ENCODE data around the gene ZNF451. TPM values are rescaled to one million over a fixed set of nuclear protein-coding genes. Genes with fewer than 3 reads are reported as not detected.
"Not testable (repeated sequence)": the region's sequence is repeated elsewhere in the genome, so short reads cannot be mapped to it uniquely, and the experiment has no call there.

The ZNF451 gene
- 10 to 100 TPM; 47.4 to 48.7 TPM for total RNA-seq
- 22.1 TPM for polyA plus RNA-seq

DNA sequence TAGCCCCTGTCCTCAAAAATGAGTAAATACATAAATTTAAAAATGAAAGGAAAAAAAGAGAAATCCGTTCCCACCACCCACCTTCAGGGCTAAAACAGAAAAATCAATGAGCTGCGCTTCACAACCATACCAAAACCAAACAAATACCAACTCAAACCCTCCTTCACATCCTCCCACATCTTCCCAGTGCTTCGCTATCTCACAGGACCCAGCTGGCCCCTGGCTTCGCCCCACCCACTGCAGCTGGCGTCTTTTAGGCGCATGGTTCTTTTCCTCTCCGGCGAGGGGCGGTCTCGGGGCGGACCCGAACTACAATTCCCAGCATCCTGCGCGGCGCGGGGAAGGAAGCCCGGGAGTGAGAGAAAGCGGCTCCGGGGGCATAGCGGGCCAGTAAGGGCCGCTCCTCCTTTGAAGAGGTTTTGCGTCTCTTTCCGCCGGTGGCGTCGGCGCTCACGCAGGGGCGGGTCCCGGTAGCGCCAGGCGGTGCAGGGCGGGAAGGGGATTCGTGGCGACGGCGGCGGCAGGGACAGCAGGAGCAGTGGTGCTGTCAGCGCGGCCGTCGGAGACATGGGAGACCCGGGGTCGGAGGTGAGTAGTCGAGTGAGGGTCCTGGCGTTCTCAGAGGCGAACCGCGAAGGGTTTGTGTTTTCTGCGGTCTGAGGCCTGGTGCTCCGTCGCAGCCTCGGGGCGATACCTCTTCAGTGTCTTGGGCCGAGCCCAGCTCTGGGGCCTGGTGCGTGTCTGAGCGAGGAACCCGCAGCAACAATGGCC is at the start of gene ZNF451:
Gene ZNF451 (plus strand): TSS at position 502 of the 771 bp plus-strand sequence. CDS start 66 bp downstream, at position 568.
- Histone ChIP-seq H3K4me1 (ENCODE audit: insufficient read depth, low read length) (peaks cover 28% of the 10 kb centered on the region), H3K9me3 (ENCODE audit: low read length) (no peaks in the 10 kb centered on the region), H3K27me3 (ENCODE audit: insufficient read depth, low read length, poor library complexity, severe bottlenecking) (no peaks in the 10 kb centered on the region), H3K4me3 (ENCODE audit: low read length) (peak within 1 kb of the TSS; percentile 40), H3K27ac (ENCODE audit: low read depth, low read length) (peak within 1 kb of the TSS; percentile 49), H3K36me3 (ENCODE audit: insufficient read depth, low read length) (no peaks in the 10 kb centered on the region)
- Mint-ChIP-seq H3K4me1 (peaks cover 33 to 44% (median 43%) of the 10 kb centered on the region in 3 donors), H3K9me3 (no peaks in the 10 kb centered on the region), H3K27ac (peak within 1 kb of the TSS; percentile 71 to 97 (median 92)), H3K27me3 (no peaks in the 10 kb centered on the region), H3K4me3 (peak within 1 kb of the TSS; percentile 82 to 94 (median 90)), H3K36me3 (peaks cover 0 to 26% (median 0%) of the 10 kb centered on the region in 3 donors)
- DNase-seq: peak; percentile 93 to 96 (median 94)
- POLR2A ChIA-PET: no interaction called here
- CTCF ChIA-PET: interaction anchor here (0.8 kb wide), 1 partner anchor 132 kb away, joined by 3 read pairs; the partner anchor contains the start of gene RAB23

DNA sequence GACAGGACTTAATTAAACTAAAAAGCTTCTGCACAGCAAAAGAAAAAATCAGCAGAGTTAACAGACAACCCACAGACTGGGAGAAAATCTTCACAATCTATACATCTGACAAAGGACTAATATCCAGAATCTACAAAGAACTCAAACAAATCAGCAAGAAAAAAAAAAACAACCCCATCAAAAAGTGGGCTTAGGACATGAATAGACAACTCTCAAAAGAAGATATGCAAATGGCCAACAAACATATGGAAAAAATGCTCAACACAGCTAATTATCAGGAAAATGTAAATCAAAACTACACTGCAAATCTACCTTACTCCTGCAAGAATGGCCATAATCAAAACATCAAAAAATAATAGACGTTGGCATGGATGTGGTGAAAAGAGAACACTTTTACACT is 45.9 kb upstream of the ZNF451 start:
- H3K27ac Mint-ChIP-seq; H3K9me3 Mint-ChIP-seq; POLR2A ChIA-PET; H3K27me3 ChIP-seq (ENCODE audit: insufficient read depth, low read length, poor library complexity, severe bottlenecking); H3K27ac ChIP-seq (ENCODE audit: low read depth, low read length); H3K36me3 ChIP-seq (ENCODE audit: insufficient read depth, low read length); H3K4me1 ChIP-seq (ENCODE audit: insufficient read depth, low read length); CTCF ChIA-PET; H3K4me3 ChIP-seq (ENCODE audit: low read length); H3K9me3 ChIP-seq (ENCODE audit: low read length); DNase-seq: not testable (repeated sequence)
- Mint-ChIP-seq H3K27me3 (peaks cover 9 to 29% of the 10 kb centered on the region in 2 donors), H3K36me3 (peaks cover 0 to 11% (median 0%) of the 10 kb centered on the region in 3 donors), H3K4me3 (peak overlapping the region in 2 of 7 donors; percentile 2 to 12), H3K4me1 (peaks cover 14 to 23% (median 18%) of the 10 kb centered on the region in 3 donors)

GRCh38 chr6:57044568-57044967 is 45.4 kb upstream of the ZNF451 start:
- Mint-ChIP-seq H3K4me3 (peak overlapping the region in 1 of 7 donors; percentile 12), H3K27ac (no peak overlapping the region), H3K4me1 (peaks cover 19 to 28% (median 23%) of the 10 kb centered on the region in 3 donors), H3K36me3 (peaks cover 0 to 14% (median 0%) of the 10 kb centered on the region in 3 donors), H3K9me3 (no peaks in the 10 kb centered on the region), H3K27me3 (peaks cover 9 to 25% of the 10 kb centered on the region in 2 donors)
- no peak overlapping the region for H3K4me3 ChIP-seq (ENCODE audit: low read length)
- H3K27ac ChIP-seq (ENCODE audit: low read depth, low read length): no peak overlapping the region
- no peaks in the 10 kb centered on the region for H3K36me3 ChIP-seq (ENCODE audit: insufficient read depth, low read length)
- no peak for DNase-seq
- ChIA-PET POLR2A (no interaction called here), CTCF (no interaction called here)
- H3K27me3 ChIP-seq (ENCODE audit: insufficient read depth, low read length, poor library complexity, severe bottlenecking): no peaks in the 10 kb centered on the region
- peaks cover 15% of the 10 kb centered on the region for H3K4me1 ChIP-seq (ENCODE audit: insufficient read depth, low read length)
- no peaks in the 10 kb centered on the region for H3K9me3 ChIP-seq (ENCODE audit: low read length)

DNA sequence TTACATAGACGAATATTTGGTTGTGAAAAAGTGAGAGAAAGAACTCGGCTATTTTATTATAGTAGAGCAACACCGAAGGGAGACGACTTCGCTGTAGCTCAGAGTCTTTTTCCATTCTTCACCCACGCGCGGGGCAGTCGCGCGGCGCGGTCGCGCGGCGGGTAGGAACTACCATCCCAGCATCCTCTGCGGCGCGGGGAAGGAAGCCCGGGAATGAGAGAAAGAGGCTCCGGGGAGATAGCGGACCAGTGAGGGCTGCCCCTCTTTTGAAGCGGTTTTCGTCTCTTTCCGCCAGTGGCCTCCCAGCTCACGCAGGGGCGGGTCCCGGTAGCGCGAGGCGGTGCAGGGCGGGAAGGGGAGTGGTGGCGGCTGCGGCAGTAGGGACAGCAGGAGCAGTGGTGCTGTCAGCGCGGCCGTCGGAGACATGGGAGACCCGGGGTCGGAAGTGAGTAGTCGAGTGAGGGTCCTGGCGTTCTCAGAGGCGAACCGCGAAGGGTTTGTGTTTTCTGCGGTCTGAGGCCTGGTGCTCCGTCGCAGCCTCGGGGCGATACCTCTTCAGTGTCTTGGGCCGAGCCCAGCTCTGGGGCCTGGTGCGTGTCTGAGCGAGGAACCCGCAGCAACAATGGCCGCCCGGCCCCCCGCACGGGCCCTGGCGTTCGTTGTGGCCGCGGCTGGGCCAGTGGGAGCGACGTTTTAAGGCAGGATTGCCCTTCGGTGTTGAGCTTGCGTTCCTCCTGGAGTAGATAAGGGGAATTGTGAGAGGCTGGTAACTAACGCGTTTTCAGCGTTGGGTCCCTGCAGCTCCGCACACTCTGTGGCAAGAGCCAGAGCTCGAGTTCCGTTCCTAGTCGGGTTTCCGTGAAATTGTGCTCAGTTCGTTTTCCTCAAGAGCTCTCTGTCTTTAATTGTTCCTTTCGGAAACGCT is 43.4 kb upstream of the ZNF451 start, which contains the start of gene KIAA1586:
Gene KIAA1586 (plus strand): TSS at position 362 of the 925 bp plus-strand sequence. CDS start 63 bp downstream, at position 425.
- not testable (repeated sequence) for H3K27me3 Mint-ChIP-seq; H3K36me3 ChIP-seq (ENCODE audit: insufficient read depth, low read length); H3K9me3 Mint-ChIP-seq; H3K27me3 ChIP-seq (ENCODE audit: insufficient read depth, low read length, poor library complexity, severe bottlenecking); H3K9me3 ChIP-seq (ENCODE audit: low read length)
- H3K36me3 Mint-ChIP-seq: peaks cover 3 to 28% (median 3%) of the 10 kb centered on the region in 3 donors
- DNase-seq: peak; percentile 66 to 83 (median 75)
- H3K4me3 Mint-ChIP-seq: peak within 1 kb of the TSS; percentile 93 to 97 (median 95)
- POLR2A ChIA-PET: interaction anchor here (0.8 to 1.1 kb wide), 2 partner anchors 125 to 270 kb away, joined by 3 read pairs; partner anchors contain the start of gene BAG2
- Histone ChIP-seq H3K27ac (ENCODE audit: low read depth, low read length) (peak within 1 kb of the TSS; percentile 51), H3K4me1 (ENCODE audit: insufficient read depth, low read length) (peaks cover 19% of the 10 kb centered on the region), H3K4me3 (ENCODE audit: low read length) (peak within 1 kb of the TSS; percentile 66)
- H3K27ac Mint-ChIP-seq: peak within 1 kb of the TSS; percentile 71 to 96 (median 89)
- CTCF ChIA-PET: interaction anchor here (1.0 to 1.3 kb wide), 3 partner anchors 25 to 142 kb away, joined by 3 read pairs; no protein-coding TSS in a partner anchor
- peaks cover 30 to 40% (median 31%) of the 10 kb centered on the region in 3 donors for H3K4me1 Mint-ChIP-seq

- H3K27me3 ChIP-seq (ENCODE audit: insufficient read depth, low read length, poor library complexity, severe bottlenecking); H3K9me3 Mint-ChIP-seq; DNase-seq; H3K4me3 Mint-ChIP-seq; CTCF ChIA-PET; H3K27ac Mint-ChIP-seq; H3K27me3 Mint-ChIP-seq; H3K27ac ChIP-seq (ENCODE audit: low read depth, low read length); H3K9me3 ChIP-seq (ENCODE audit: low read length); H3K4me3 ChIP-seq (ENCODE audit: low read length); H3K36me3 ChIP-seq (ENCODE audit: insufficient read depth, low read length); POLR2A ChIA-PET: not testable (repeated sequence)
- H3K36me3 Mint-ChIP-seq: peaks cover 3 to 33% (median 3%) of the 10 kb centered on the region in 3 donors
- peaks cover 30 to 40% (median 31%) of the 10 kb centered on the region in 3 donors for H3K4me1 Mint-ChIP-seq
- peaks cover 19% of the 10 kb centered on the region for H3K4me1 ChIP-seq (ENCODE audit: insufficient read depth, low read length)
These were observed 42.8 kb upstream of the ZNF451 start for GRCh38 chr6:57047257-57047585.

- peaks cover 30 to 40% (median 31%) of the 10 kb centered on the region in 3 donors for H3K4me1 Mint-ChIP-seq
- peak overlapping the region in 6 of 7 donors; percentile 34 to 72 (median 58) for H3K4me3 Mint-ChIP-seq
- CTCF ChIA-PET; H3K27me3 Mint-ChIP-seq; H3K36me3 ChIP-seq (ENCODE audit: insufficient read depth, low read length); DNase-seq; H3K4me3 ChIP-seq (ENCODE audit: low read length); H3K27me3 ChIP-seq (ENCODE audit: insufficient read depth, low read length, poor library complexity, severe bottlenecking); POLR2A ChIA-PET; H3K9me3 ChIP-seq (ENCODE audit: low read length); H3K9me3 Mint-ChIP-seq: not testable (repeated sequence)
- peak overlapping the region; percentile 4 for H3K27ac ChIP-seq (ENCODE audit: low read depth, low read length)
- H3K4me1 ChIP-seq (ENCODE audit: insufficient read depth, low read length): peaks cover 19% of the 10 kb centered on the region
- H3K36me3 Mint-ChIP-seq: peaks cover 3 to 38% (median 3%) of the 10 kb centered on the region in 3 donors
- H3K27ac Mint-ChIP-seq: peak overlapping the region in 6 of 8 donors; percentile 24 to 69 (median 59)
These were observed 42.1 kb upstream of the ZNF451 start for GRCh38 chr6:57047859-57048258.

DNA sequence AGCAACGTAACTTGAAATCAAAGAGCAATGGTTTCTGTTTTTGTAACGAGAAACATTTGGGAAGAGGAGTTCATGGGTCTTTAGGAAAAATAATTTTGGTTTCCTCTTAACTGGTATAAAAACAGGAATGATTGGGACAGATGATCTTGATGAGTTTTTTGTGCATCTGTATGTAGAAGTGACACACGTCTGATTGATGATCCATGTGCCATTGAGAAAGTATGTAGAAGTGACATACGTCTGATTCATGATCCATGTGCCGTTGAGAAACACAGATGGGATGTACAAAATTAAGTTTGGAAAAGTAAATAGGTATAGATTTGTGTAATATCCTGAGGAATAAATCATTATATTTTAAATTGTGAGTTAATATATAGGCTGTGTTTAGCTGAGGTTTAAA is 41.4 kb upstream of the ZNF451 start:
- POLR2A ChIA-PET: no interaction called here
- Mint-ChIP-seq H3K27ac (peak overlapping the region in 3 of 8 donors; percentile 24 to 64 (median 36)), H3K27me3 (no peaks in the 10 kb centered on the region), H3K4me1 (peaks cover 30 to 40% (median 31%) of the 10 kb centered on the region in 3 donors), H3K9me3 (no peaks in the 10 kb centered on the region), H3K36me3 (peaks cover 3 to 45% (median 6%) of the 10 kb centered on the region in 3 donors), H3K4me3 (peak overlapping the region in 6 of 7 donors; percentile 34 to 72 (median 58))
- Histone ChIP-seq H3K4me3 (ENCODE audit: low read length) (no peak overlapping the region), H3K36me3 (ENCODE audit: insufficient read depth, low read length) (peaks cover 5% of the 10 kb centered on the region), H3K27ac (ENCODE audit: low read depth, low read length) (peak overlapping the region; percentile 4), H3K27me3 (ENCODE audit: insufficient read depth, low read length, poor library complexity, severe bottlenecking) (no peaks in the 10 kb centered on the region), H3K4me1 (ENCODE audit: insufficient read depth, low read length) (peaks cover 19% of the 10 kb centered on the region), H3K9me3 (ENCODE audit: low read length) (no peaks in the 10 kb centered on the region)
- DNase-seq: no peak
- CTCF ChIA-PET: no interaction called here
